Tibial nerve (tissue), 4 donors: Measurements from ENCODE around the gene CFAP43. TPM values are rescaled to one million over a fixed set of nuclear protein-coding genes. Genes with fewer than 3 reads are reported as not detected.

Experiments
- DNase-seq, 2 donors: peaks; one replicate each; pipeline ENCODE4 v3.0.0-alpha.2; 2019; ENCODE audit warnings: low spot score in 2 of 2
- H3K27ac ChIP-seq, 4 donors: fragments of 200-600 bp; sonication (generic) in 3 of 4; one replicate each; pipeline ENCODE4 v1.5.1; 2017 to 2019; ENCODE audit warnings: mild to moderate bottlenecking in 1 of 4
- H3K27me3 ChIP-seq, 2 donors: fragments of 200-600 bp; sonication (generic) in 1 of 2; one replicate each; pipeline versions ENCODE4 v1.5.1 to v1.6.0; 2017 to 2019
- H3K36me3 ChIP-seq, 3 donors: fragments of 200-600 bp; sonication (generic); one replicate each; pipeline ENCODE4 v1.5.1; 2018 to 2019
- H3K4me1 ChIP-seq, 4 donors: fragments of 200-600 bp; sonication (generic) in 3 of 4; one replicate each; pipeline ENCODE4 v1.5.1; 2017 to 2019
- H3K4me3 ChIP-seq, 4 donors: fragments of 200-600 bp; sonication (generic) in 3 of 4; one replicate each; pipeline ENCODE4 v1.5.1; 2017 to 2019; ENCODE audit warnings: mild to moderate bottlenecking in 1 of 4, moderate library complexity in 1 of 4
- H3K9me3 ChIP-seq, 4 donors: fragments of 200-600 bp; sonication (generic) in 3 of 4; one replicate each; pipeline ENCODE4 v1.5.1; 2017 to 2019
- CTCF ChIP-seq, 5 experiments: fragments of 200-600 bp in 3 of 5; fragments of 450-650 bp in 2 of 5; sonication (generic) in 3 of 5; IDR thresholded peaks; one replicate each; pipeline ENCODE4 v1.5.1; 2016 to 2019; ENCODE audit warnings: antibody characterized with exemption in 5 of 5, mild to moderate bottlenecking in 3 of 5, moderate library complexity in 2 of 5
- EP300 ChIP-seq, 2 donors: sonication (generic); formaldehyde crosslinking; IDR thresholded peaks; one replicate each; pipeline ENCODE4 v1.6.1; 2017; ENCODE audit warnings: antibody characterized with exemption in 2 of 2, mild to moderate bottlenecking in 1 of 2
- POLR2A ChIP-seq, 2 donors: fragments of 450-650 bp; IDR thresholded peaks; one replicate each; pipeline ENCODE4 v1.6.1; 2017; ENCODE audit warnings: antibody characterized with exemption in 2 of 2, mild to moderate bottlenecking in 2 of 2, moderate library complexity in 2 of 2
- WGBS, 2 donors: methylation state at CpG; one replicate each; pipeline ENCODE4 v1.1.5; 2018; 5-methylcytosine and 5-hydroxymethylcytosine counted together
- total RNA-seq, 4 donors: library from RNA; depleted of rRNA; stranded (reverse); fragments of >200 nt; gene quantifications; one replicate each; pipeline ENCODE4 v1.1.0, GENCODE V29; 2016

The CFAP43 gene
- total RNA-seq, 4 donors from 2014 or later: 0.30 to 4.3 (median 2.5) TPM

DNA sequence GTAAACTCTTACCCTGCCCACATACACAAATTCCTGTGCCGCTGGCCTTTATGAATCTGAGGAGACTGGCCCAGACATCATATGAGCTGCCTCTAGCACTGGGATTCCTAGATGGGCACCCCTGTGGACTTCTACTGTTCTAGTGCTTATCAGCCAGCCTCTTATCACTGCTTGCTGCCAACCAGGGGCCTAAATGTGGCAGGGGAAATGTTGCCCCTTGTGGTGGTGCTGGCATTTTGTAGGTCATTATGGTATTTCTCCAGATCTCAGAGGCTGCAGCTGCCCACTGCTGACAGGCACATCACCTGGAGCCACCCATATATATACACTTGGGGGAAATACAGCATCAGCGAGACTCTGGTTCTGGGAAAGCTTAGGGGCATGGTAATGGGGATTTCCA lies 104.8 kb downstream of the CFAP43 start:
- TF ChIP-seq POLR2A (IDR thresholded peaks at IDR 0.05) (no peak), CTCF (IDR thresholded peaks at IDR 0.05) (no peak), EP300 (IDR thresholded peaks at IDR 0.05) (no peak)
- peaks cover 0 to 12% (median 2%) of the 10 kb centered on the region in 4 donors for H3K4me1 ChIP-seq
- H3K27me3 ChIP-seq: no peaks in the 10 kb centered on the region
- H3K27ac ChIP-seq: peak overlapping the region in 2 of 4 donors; percentile 10 to 40
- H3K4me3 ChIP-seq: no peak overlapping the region
- no peak for DNase-seq
- 55 to 67% methylated on average over 2 of the region's 2 CpGs for WGBS, 2 donors
- H3K36me3 ChIP-seq: peaks cover 0 to 17% (median 0%) of the 10 kb centered on the region in 3 donors
- H3K9me3 ChIP-seq: no peaks in the 10 kb centered on the region

GRCh38 chr10:104123397-104123796 lies 108.8 kb downstream of the CFAP43 start:
- no peak for DNase-seq
- H3K9me3 ChIP-seq: no peaks in the 10 kb centered on the region
- 48 to 53% methylated on average over 1 of the region's 1 CpG for WGBS, 2 donors
- no peaks in the 10 kb centered on the region for H3K27me3 ChIP-seq
- TF ChIP-seq EP300 (IDR thresholded peaks at IDR 0.05) (no peak), CTCF (IDR thresholded peaks at IDR 0.05) (peak in 2 of 5 experiments; percentile 14 to 20)
- H3K36me3 ChIP-seq: peaks cover 0 to 17% (median 0%) of the 10 kb centered on the region in 3 donors
- no peak overlapping the region for H3K4me3 ChIP-seq
- H3K4me1 ChIP-seq: peaks cover 0 to 28% (median 14%) of the 10 kb centered on the region in 4 donors
- peak overlapping the region in 3 of 4 donors; percentile 85 to 99 (median 98) for H3K27ac ChIP-seq

- WGBS, 2 donors: 17 to 19% methylated on average over 23 of the region's 23 CpGs
- Histone ChIP-seq H3K36me3 (peaks cover 0 to 17% (median 0%) of the 10 kb centered on the region in 3 donors), H3K27me3 (no peaks in the 10 kb centered on the region), H3K4me1 (peaks cover 0 to 28% (median 14%) of the 10 kb centered on the region in 4 donors), H3K9me3 (no peaks in the 10 kb centered on the region), H3K27ac (peak overlapping the region; percentile 85 to 99 (median 98)), H3K4me3 (peak overlapping the region; percentile 40 to 87 (median 69))
- peak in 1 of 2 donors; percentile 29 for DNase-seq
- TF ChIP-seq POLR2A (IDR thresholded peaks at IDR 0.05): no peak
- TF ChIP-seq EP300 (IDR thresholded peaks at IDR 0.05): no peak
- no peak for TF ChIP-seq CTCF (IDR thresholded peaks at IDR 0.05)
Measured at GRCh38 chr10:104122225-104123107, 109.7 kb downstream of the CFAP43 start.

DNA sequence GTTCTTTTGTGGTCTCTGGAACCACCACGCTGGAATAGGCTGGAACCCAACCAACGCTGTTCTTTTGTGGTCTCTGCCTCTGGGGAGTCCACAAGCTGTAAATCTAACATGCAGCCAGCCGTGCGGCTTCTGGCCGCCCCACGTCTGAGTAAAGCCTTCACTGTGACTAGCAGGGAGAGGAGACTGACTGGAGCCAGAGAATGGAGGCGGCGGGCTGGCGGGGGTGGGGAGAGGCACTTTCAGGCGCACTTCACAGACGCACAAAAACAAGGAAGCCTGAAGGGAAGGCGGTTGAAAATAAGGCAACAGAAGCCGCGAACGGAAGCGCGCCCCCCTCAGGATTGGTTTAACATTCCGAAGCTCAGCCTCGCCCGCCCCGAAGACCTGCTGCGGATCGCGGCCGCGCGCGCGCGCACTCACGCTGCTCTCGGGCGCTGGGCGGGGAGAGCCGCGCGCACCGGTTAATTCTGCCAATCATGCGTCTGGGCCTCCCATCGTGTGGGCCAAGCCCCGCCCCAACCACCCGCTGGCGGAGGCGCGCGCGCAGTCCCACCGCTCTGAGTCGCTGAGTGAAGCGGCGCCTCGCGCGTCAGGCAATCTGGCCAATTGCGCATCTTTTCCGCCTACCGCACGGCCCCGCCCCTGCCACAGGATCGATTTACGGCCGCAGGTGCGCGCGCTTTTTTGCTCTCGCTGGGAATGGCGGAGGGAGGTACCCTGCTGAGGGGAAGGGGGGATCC lies 110.5 kb downstream of the CFAP43 start, which contains the start of gene SFR1:
SFR1 (plus strand) TSS at position 687 of the 740 bp plus-strand sequence; CDS start at position 700, 13 bp downstream.
- TF ChIP-seq EP300 (IDR thresholded peaks at IDR 0.05): peak; percentile 62 to 98
- peak; percentile 76 to 93 for TF ChIP-seq POLR2A (IDR thresholded peaks at IDR 0.05)
- TF ChIP-seq CTCF (IDR thresholded peaks at IDR 0.05): peak; percentile 60 to 83 (median 80)
- peak; percentile 95 to 96 for DNase-seq
- Histone ChIP-seq H3K27ac (peak within 1 kb of the TSS; percentile 85 to 99 (median 98)), H3K36me3 (peaks cover 0 to 17% (median 0%) of the 10 kb centered on the region in 3 donors), H3K9me3 (no peaks in the 10 kb centered on the region), H3K4me3 (peak within 1 kb of the TSS; percentile 40 to 87 (median 70)), H3K4me1 (peaks cover 0 to 28% (median 14%) of the 10 kb centered on the region in 4 donors), H3K27me3 (no peaks in the 10 kb centered on the region)
- WGBS, 2 donors: 0% methylated on average over 29 to 48 of the region's 67 CpGs
